SK-N-SH (cell line): Measurements from ENCODE around the gene RALBP1.

Experiments
- CTCF ChIP-seq: fragments of 200-600 bp; sonication (generic); IDR thresholded peaks from 2 replicates; pipeline ENCODE4 v1.6.1; 2017; ENCODE audit warnings: antibody characterized with exemption, mild to moderate bottlenecking, moderate library complexity
- EP300 ChIP-seq, 2 experiments: IDR thresholded peaks; 2 replicates each; pipeline versions ENCODE4 v1.4.0 to v1.6.1; 2012; ENCODE audit warnings: borderline replicate concordance in 1 of 2, low read depth in 1 of 2, low read length in 1 of 2
- EZH2phosphoT487 ChIP-seq: fragments of 200-600 bp; sonication (generic); IDR thresholded peaks from 2 replicates; pipeline ENCODE4 v1.6.1; 2017; ENCODE audit warnings: low read depth, mixed run types, mild to moderate bottlenecking, antibody characterized with exemption, moderate library complexity, borderline replicate concordance
- FOXJ3 ChIP-seq: sonication (generic); formaldehyde crosslinking; IDR thresholded peaks from 2 replicates; pipeline ENCODE4 v1.5.1; 2020; ENCODE audit warnings: mild to moderate bottlenecking, missing genetic modification reagents
- GATA2 ChIP-seq: sonication (generic); formaldehyde crosslinking; IDR thresholded peaks from 2 replicates; pipeline ENCODE4 v1.5.0; 2020; ENCODE audit warnings: mild to moderate bottlenecking, missing genetic modification reagents
- MAX ChIP-seq: IDR thresholded peaks from 2 replicates; pipeline ENCODE4 v1.4.0; 2012; ENCODE audit warnings: low read depth
- POLR2AphosphoS5 ChIP-seq: IDR thresholded peaks from 2 replicates; pipeline ENCODE4 v1.6.1; 2012; ENCODE audit warnings: low read depth, low read length
- RAD21 ChIP-seq: IDR thresholded peaks from 2 replicates; pipeline ENCODE4 v1.6.1; 2012; ENCODE audit warnings: mild to moderate bottlenecking, low read length
- RCOR1 ChIP-seq: fragments of 150-350 bp; IDR thresholded peaks from 2 replicates; pipeline ENCODE4 v1.6.1; 2017; ENCODE audit warnings: antibody characterized with exemption, low read length
- SMC3 ChIP-seq: IDR thresholded peaks from 2 replicates; pipeline ENCODE4 v1.6.1; 2012; ENCODE audit warnings: low read depth, low read length, improper control_type of control experiment
- TAF1 ChIP-seq: IDR thresholded peaks from 2 replicates; pipeline ENCODE4 v1.6.1; 2012; ENCODE audit warnings: low read depth, mild to moderate bottlenecking, low read length, moderate library complexity, borderline replicate concordance
- YY1 ChIP-seq: IDR thresholded peaks from 2 replicates; pipeline ENCODE4 v1.4.0; 2012; ENCODE audit warnings: low read depth, mild to moderate bottlenecking
- TF ChIP-seq, protein P1 (sequence below): fragments of 150-350 bp; IDR thresholded peaks from 2 replicates; pipeline ENCODE4 v1.6.1; 2016; ENCODE audit warnings: mild to moderate bottlenecking, low read depth, low read length

DNA sequence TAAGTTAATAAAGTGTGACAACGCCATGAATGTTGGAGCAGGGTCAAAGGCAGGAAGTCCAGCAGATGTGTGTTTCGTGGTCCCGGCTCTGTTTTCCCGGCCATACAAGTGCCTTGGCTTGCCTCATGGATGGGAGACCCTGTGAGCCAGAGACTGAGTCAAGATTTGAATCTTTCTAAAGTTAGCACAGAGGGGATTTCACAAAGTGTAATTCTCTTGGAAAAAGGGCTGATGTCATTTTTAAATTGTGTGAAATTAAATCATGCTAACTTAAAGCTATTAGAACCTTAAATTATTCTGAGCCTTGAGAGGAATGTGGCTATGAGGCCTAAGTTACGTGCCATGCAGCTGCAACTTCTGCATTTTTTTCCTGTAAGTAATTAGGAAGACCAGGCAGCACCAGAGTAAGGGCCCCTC lies 38.3 kb upstream of the RALBP1 start:
- TF ChIP-seq RAD21 = no peak
- TF ChIP-seq EZH2phosphoT487 = no peak
- TF ChIP-seq POLR2AphosphoS5 = no peak
- no peak for TF ChIP-seq CTCF
- TF ChIP-seq FOXJ3 (CRISPR knock-in tag) = no peak
- no peak for TF ChIP-seq EP300 (IDR thresholded peaks at IDR 0.05; ENCODE audit: borderline replicate concordance in 1 of 2, low read depth in 1 of 2, low read length in 1 of 2)
- TF ChIP-seq TAF1 = no peak
- TF ChIP-seq GATA2 (CRISPR knock-in tag) = no peak
- TF ChIP-seq MAX = no peak
- TF ChIP-seq RCOR1 = no peak
- TF ChIP-seq, protein P1, sequence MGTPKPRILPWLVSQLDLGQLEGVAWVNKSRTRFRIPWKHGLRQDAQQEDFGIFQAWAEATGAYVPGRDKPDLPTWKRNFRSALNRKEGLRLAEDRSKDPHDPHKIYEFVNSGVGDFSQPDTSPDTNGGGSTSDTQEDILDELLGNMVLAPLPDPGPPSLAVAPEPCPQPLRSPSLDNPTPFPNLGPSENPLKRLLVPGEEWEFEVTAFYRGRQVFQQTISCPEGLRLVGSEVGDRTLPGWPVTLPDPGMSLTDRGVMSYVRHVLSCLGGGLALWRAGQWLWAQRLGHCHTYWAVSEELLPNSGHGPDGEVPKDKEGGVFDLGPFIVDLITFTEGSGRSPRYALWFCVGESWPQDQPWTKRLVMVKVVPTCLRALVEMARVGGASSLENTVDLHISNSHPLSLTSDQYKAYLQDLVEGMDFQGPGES = no peak
- TF ChIP-seq SMC3 = no peak
- no peak for TF ChIP-seq YY1
